HepG2 (cell line): ENCODE data around the gene CLDN7. TPM values are rescaled to one million over a fixed set of nuclear protein-coding genes. Genes with fewer than 3 reads are reported as not detected.

Experiments used
- ATAC-seq: fragments of 200-7000 bp; cut with Tn5 transposase; 3 replicates; pipeline ENCODE4 v1.9.1; 2020; ENCODE audit warnings: mild to moderate bottlenecking, moderate library complexity
- BruUV-seq: library from RNA; stranded (reverse); fragments of 400-500 nt; replicated peaks from 2 replicates; lab custom pipeline; 2021; lab: Mats Ljungman, UMichigan
- CTCF ChIA-PET: fragments of 300-600 bp; formaldehyde crosslinking; extraction: SDS; loops from one replicate; lab custom pipeline; 2021; ENCODE audit warnings: low total read pairs, inconsistent platforms, low intra/inter-chr PET ratio; lab: Yijun Ruan, JAX
- POLR2A ChIA-PET: fragments of 350-600 bp; sonication (Branson Sonifier 250); formaldehyde crosslinking; loops from one replicate; lab custom pipeline; 2020; ENCODE audit warnings: antibody characterized with exemption, inconsistent platforms; lab: Yijun Ruan, JAX
- DNase-seq: peaks from one replicate; pipeline ENCODE4 v3.0.0-alpha.2; 2015; ENCODE audit warnings: low spot score
- FAIRE-seq: peaks from 3 replicates; lab custom pipeline; 2011; peaks lifted over from hg19 to GRCh38; lab: Jason Lieb, UNC
- H2AFZ ChIP-seq: one replicate; pipeline ENCODE4 v1.6.1; 2011; ENCODE audit warnings: low read length, inconsistent platforms
- H3K27ac ChIP-seq: fragments of 300-600 bp; 3 replicates; pipeline ENCODE4 v1.8.0; 2011; ENCODE audit warnings: mixed run types, mild to moderate bottlenecking, mixed read lengths, low read length, inconsistent platforms; ENCODE audit not compliant: insufficient read depth; ENCODE audit errors: extremely low read length
- H3K27me3 ChIP-seq, 2 experiments: fragments of 200-600 bp in 1 of 2; 2 replicates in 1 of 2; 3 replicates in 1 of 2; pipeline versions ENCODE4 v1.6.0 to v1.8.0; 2011; ENCODE audit warnings: low read length in 2 of 2, mild to moderate bottlenecking in 2 of 2, moderate library complexity in 2 of 2, inconsistent platforms in 1 of 2; ENCODE audit not compliant: insufficient read depth in 2 of 2, control insufficient read depth in 1 of 2
- H3K36me3 ChIP-seq, 2 experiments: fragments of 200-600 bp in 1 of 2; replicated peaks in 1 of 2; 2 replicates in 1 of 2; 3 replicates in 1 of 2; pipeline versions ENCODE4 v1.5.1 to v1.8.0; 2011; ENCODE audit warnings: low read length in 2 of 2, inconsistent platforms in 1 of 2; ENCODE audit not compliant: insufficient read depth in 2 of 2, control insufficient read depth in 1 of 2
- H3K4me1 ChIP-seq: 2 replicates; pipeline ENCODE4 v1.5.1; 2012; ENCODE audit warnings: low read length, inconsistent platforms; ENCODE audit not compliant: insufficient read depth
- H3K4me2 ChIP-seq: 2 replicates; pipeline ENCODE4 v1.6.0; 2011; ENCODE audit warnings: low read depth, low read length, inconsistent platforms
- H3K4me3 ChIP-seq, 3 experiments: fragments of 200-600 bp in 1 of 3; sonication (generic), shearing (Covaris generic) in 1 of 3; replicated peaks in 1 of 3; 2 replicates each; pipeline ENCODE4 v1.5.1; 2011 to 2016; ENCODE audit warnings: low read length in 3 of 3, inconsistent platforms in 2 of 3, low read depth in 2 of 3, mild to moderate bottlenecking in 2 of 3, control low read depth in 1 of 3, mixed read lengths in 1 of 3; ENCODE audit not compliant: insufficient read depth in 1 of 3
- H3K79me2 ChIP-seq: one replicate; pipeline ENCODE4 v1.6.1; 2011; ENCODE audit warnings: low read length, inconsistent platforms; ENCODE audit not compliant: insufficient read depth
- H3K9ac ChIP-seq: 2 replicates; pipeline ENCODE4 v1.6.0; 2011; ENCODE audit warnings: mild to moderate bottlenecking, low read depth, low read length, inconsistent platforms; ENCODE audit not compliant: insufficient read depth
- H3K9me3 ChIP-seq: 2 replicates; pipeline ENCODE4 v1.5.1; 2012; ENCODE audit warnings: mild to moderate bottlenecking, low read length
- H4K20me1 ChIP-seq: 2 replicates; pipeline ENCODE4 v1.6.0; 2011; ENCODE audit warnings: inconsistent platforms, mild to moderate bottlenecking, low read length, moderate library complexity; ENCODE audit not compliant: insufficient read depth
- GFI1 ChIP-seq: sonication (generic); formaldehyde crosslinking; IDR thresholded peaks from 2 replicates; pipeline ENCODE4 v1.5.0; 2020; ENCODE audit warnings: missing genetic modification reagents, mild to moderate bottlenecking, borderline replicate concordance
- MXI1 ChIP-seq: IDR thresholded peaks from 3 replicates; pipeline ENCODE4 v1.6.1; 2012; ENCODE audit warnings: low read depth, low read length, inconsistent platforms, borderline replicate concordance
- POLR2A ChIP-seq, 2 experiments: IDR thresholded peaks; 2 replicates each; pipeline ENCODE4 v1.6.1; 2011; ENCODE audit warnings: low read depth in 2 of 2, low read length in 2 of 2, mild to moderate bottlenecking in 1 of 2, moderate library complexity in 1 of 2; ENCODE audit not compliant: insufficient read depth in 1 of 2
- POLR2AphosphoS5 ChIP-seq: IDR thresholded peaks from 2 replicates; pipeline ENCODE4 v1.6.1; 2012; ENCODE audit warnings: low read depth, low read length
- POLR2G ChIP-seq: fragments of 200-400 bp; formaldehyde crosslinking; IDR thresholded peaks from 2 replicates; pipeline ENCODE4 v1.6.1; 2018; ENCODE audit warnings: mild to moderate bottlenecking, low read depth, low read length, moderate library complexity
- RBFOX2 ChIP-seq: fragments of 200-400 bp; formaldehyde crosslinking; IDR thresholded peaks from 2 replicates; pipeline ENCODE4 v1.6.1; 2017; ENCODE audit warnings: low read depth, mild to moderate bottlenecking, low read length
- ZNF746 ChIP-seq: sonication (generic); formaldehyde crosslinking; IDR thresholded peaks from 2 replicates; pipeline ENCODE4 v1.8.0; 2022; ENCODE audit warnings: mild to moderate bottlenecking, missing genetic modification reagents
- WGBS: methylation state at CpG from one replicate; pipeline ENCODE4 v1.1.6; 2017; ENCODE audit warnings: low lambda C conversion rate; 5-methylcytosine and 5-hydroxymethylcytosine counted together
- in situ Hi-C: cut with HindIII; loops from 2 replicates; pipeline ENCODE4 v1.10.0; 2017; ENCODE audit warnings: low pct_unique_long_range_greater_than_20kb; ENCODE audit not compliant: extremely low pct_ligation_motif_present
- intact Hi-C: fragments of 100-400 bp; cut with micrococcal nuclease; formaldehyde crosslinking; loops from one replicate; pipeline ENCODE4 v1.10.0; 2022; ENCODE audit not compliant: unreplicated experiment
- polyA plus RNA-seq, 8 experiments: library from polyadenylated mRNA; depleted of rRNA in 3 of 8; stranded (reverse) in 7 of 8; unstranded in 1 of 8; fragments of >200 nt; fragmentation: Illumina TruSeq in 4 of 8; extraction: Trizol in 4 of 8; gene quantifications; 2 replicates each; pipeline versions ENCODE4 v1.2.1 to v1.2.3, GENCODE V29; 2011 to 2016; ENCODE audit warnings: low read depth in 4 of 8, missing spikeins in 1 of 8, mixed read lengths in 1 of 8; ENCODE audit not compliant: insufficient read depth in 1 of 8
- total RNA-seq, 5 experiments: library from RNA; depleted of rRNA; stranded (reverse); fragments of >200 nt; fragmentation: Illumina TruSeq; extraction: Trizol; gene quantifications; 2 replicates each; pipeline ENCODE4 v1.2.3, GENCODE V29; 2016; ENCODE audit warnings: low read depth in 1 of 5
- TF ChIP-seq, protein P1 (sequence below): sonication (generic); formaldehyde crosslinking; IDR thresholded peaks from 2 replicates; pipeline ENCODE4; 2020; ENCODE audit warnings: missing genetic modification reagents, mild to moderate bottlenecking, borderline replicate concordance
- TF ChIP-seq, protein P2 (sequence below): sonication (generic); formaldehyde crosslinking; IDR thresholded peaks from 2 replicates; pipeline ENCODE4 v1.4.0; 2020; ENCODE audit warnings: low read depth, missing genetic modification reagents
- TF ChIP-seq, protein P3 (sequence below): sonication (generic); formaldehyde crosslinking; conservative IDR thresholded peaks from 2 replicates; pipeline ENCODE4 v1.5.0; 2020; ENCODE audit warnings: missing genetic modification reagents

CLDN7 gene
- total and polyA plus RNA-seq, 2 of the 13 experiments (the other 11 are each of a cell fraction or from before 2014, with no cell fraction given): not detected

DNA sequence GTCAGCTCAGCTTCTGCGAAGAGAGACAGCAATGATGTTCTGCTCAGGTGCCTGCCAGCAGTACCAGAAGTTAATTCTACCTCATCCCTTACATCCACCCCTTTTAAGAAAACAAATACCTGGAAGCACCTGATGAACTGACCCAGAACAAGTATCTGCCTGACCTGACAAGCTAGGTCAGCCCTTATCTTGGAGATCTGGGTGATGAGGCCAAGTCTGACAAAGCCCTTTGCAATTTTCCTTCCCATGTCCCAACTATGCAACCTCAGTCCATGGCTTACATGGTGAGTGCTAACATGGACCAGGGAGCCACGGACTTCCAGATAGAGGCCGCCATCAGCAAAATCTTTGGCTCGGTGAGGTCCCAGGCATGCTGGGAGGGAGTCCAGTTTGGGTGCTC lies 38.9 kb downstream of the CLDN7 start (continued):
- TF ChIP-seq, protein P1, sequence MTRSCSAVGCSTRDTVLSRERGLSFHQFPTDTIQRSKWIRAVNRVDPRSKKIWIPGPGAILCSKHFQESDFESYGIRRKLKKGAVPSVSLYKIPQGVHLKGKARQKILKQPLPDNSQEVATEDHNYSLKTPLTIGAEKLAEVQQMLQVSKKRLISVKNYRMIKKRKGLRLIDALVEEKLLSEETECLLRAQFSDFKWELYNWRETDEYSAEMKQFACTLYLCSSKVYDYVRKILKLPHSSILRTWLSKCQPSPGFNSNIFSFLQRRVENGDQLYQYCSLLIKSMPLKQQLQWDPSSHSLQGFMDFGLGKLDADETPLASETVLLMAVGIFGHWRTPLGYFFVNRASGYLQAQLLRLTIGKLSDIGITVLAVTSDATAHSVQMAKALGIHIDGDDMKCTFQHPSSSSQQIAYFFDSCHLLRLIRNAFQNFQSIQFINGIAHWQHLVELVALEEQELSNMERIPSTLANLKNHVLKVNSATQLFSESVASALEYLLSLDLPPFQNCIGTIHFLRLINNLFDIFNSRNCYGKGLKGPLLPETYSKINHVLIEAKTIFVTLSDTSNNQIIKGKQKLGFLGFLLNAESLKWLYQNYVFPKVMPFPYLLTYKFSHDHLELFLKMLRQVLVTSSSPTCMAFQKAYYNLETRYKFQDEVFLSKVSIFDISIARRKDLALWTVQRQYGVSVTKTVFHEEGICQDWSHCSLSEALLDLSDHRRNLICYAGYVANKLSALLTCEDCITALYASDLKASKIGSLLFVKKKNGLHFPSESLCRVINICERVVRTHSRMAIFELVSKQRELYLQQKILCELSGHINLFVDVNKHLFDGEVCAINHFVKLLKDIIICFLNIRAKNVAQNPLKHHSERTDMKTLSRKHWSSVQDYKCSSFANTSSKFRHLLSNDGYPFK (CRISPR knock-in tag): no peak
- TF ChIP-seq, protein P2, sequence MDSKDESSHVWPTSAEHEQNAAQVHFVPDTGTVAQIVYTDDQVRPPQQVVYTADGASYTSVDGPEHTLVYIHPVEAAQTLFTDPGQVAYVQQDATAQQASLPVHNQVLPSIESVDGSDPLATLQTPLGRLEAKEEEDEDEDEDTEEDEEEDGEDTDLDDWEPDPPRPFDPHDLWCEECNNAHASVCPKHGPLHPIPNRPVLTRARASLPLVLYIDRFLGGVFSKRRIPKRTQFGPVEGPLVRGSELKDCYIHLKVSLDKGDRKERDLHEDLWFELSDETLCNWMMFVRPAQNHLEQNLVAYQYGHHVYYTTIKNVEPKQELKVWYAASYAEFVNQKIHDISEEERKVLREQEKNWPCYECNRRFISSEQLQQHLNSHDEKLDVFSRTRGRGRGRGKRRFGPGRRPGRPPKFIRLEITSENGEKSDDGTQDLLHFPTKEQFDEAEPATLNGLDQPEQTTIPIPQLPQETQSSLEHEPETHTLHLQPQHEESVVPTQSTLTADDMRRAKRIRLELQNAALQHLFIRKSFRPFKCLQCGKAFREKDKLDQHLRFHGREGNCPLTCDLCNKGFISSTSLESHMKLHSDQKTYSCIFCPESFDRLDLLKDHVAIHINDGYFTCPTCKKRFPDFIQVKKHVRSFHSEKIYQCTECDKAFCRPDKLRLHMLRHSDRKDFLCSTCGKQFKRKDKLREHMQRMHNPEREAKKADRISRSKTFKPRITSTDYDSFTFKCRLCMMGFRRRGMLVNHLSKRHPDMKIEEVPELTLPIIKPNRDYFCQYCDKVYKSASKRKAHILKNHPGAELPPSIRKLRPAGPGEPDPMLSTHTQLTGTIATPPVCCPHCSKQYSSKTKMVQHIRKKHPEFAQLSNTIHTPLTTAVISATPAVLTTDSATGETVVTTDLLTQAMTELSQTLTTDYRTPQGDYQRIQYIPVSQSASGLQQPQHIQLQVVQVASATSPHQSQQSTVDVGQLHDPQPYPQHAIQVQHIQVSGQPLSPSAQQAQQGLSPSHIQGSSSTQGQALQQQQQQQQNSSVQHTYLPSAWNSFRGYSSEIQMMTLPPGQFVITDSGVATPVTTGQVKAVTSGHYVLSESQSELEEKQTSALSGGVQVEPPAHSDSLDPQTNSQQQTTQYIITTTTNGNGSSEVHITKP (CRISPR knock-in tag): no peak
- TF ChIP-seq, all 625 proteins: peak for 0

DNA sequence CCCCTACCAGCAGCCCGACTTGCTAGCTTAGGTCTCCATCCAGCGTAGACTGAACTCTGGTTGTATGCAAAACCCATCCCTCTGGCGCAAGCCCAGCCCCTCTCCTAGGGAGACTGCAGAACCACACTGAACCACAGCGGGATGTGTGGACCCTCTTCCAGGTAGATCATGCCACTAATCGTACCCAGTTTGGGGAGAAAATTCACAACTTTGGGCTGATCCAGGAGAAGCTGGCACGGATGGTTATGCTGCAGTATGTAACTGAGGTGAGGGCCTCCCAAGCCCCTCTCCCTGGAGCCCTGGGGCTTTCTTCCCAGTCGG lies 39.3 kb downstream of the CLDN7 start:
- Histone ChIP-seq H3K27me3 (peaks cover 0 to 4% of the 10 kb centered on the region in 2 experiments; a peak in 2 of 5 replicates), H2AFZ (no peak overlapping the region), H3K9me3 (no peaks in the 10 kb centered on the region), H3K9ac (no peak overlapping the region), H3K79me2 (peaks cover 14% of the 10 kb centered on the region), H3K27ac (no peak overlapping the region), H3K4me3 (no peak overlapping the region), H4K20me1 (peaks cover 10% of the 10 kb centered on the region; the same call in 1 of the 2 replicates), H3K4me1 (peaks cover 36% of the 10 kb centered on the region), H3K36me3 (peaks cover 19 to 63% of the 10 kb centered on the region in 2 experiments; a peak in 4 of 5 replicates), H3K4me2 (no peak overlapping the region)
- intact Hi-C loops (no loop called here), in situ Hi-C loops (no loop called here)
- POLR2A ChIA-PET: interaction anchor here (6.8 kb wide), 1 partner anchor 13 kb away, joined by 140 read pairs; the partner anchor contains the start of genes DVL2 and PHF23
- TF ChIP-seq ZNF746 (CRISPR knock-in tag): no peak
- TF ChIP-seq, protein P3, sequence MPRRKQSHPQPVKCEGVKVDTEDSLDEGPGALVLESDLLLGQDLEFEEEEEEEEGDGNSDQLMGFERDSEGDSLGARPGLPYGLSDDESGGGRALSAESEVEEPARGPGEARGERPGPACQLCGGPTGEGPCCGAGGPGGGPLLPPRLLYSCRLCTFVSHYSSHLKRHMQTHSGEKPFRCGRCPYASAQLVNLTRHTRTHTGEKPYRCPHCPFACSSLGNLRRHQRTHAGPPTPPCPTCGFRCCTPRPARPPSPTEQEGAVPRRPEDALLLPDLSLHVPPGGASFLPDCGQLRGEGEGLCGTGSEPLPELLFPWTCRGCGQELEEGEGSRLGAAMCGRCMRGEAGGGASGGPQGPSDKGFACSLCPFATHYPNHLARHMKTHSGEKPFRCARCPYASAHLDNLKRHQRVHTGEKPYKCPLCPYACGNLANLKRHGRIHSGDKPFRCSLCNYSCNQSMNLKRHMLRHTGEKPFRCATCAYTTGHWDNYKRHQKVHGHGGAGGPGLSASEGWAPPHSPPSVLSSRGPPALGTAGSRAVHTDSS (CRISPR knock-in tag): no peak
- TF ChIP-seq POLR2AphosphoS5: peak; percentile 14; the same call in 1 of the 2 replicates
- peak; percentile 16; the same call in 1 of the 2 replicates for TF ChIP-seq POLR2G
- TF ChIP-seq POLR2A (IDR thresholded peaks at IDR 0.05; ENCODE audit: insufficient read depth in 1 of 2, low read depth in 2 of 2, low read length in 2 of 2): peak in 1 of 2 experiments; percentile 46; a peak in 1 of 4 replicates
- TF ChIP-seq RBFOX2: peak; percentile 53; the same call in 1 of the 2 replicates
- no peak for TF ChIP-seq GFI1
- peak; percentile 19; the same call in 1 of the 3 replicates for TF ChIP-seq MXI1
- ATAC-seq (no peak), DNase-seq (no peak), FAIRE-seq (no peak)
- BruUV-seq: no TSS peak
- CTCF ChIA-PET: no interaction called here
- 100% methylated on average over 4 of the region's 7 CpGs for WGBS
